IMR-90 (cell line): ENCODE measurements around the gene NATD1. TPM values are rescaled to one million over a fixed set of nuclear protein-coding genes. Genes with fewer than 3 reads are reported as not detected.

ENCODE experiments used
- ATAC-seq: fragments of 200-7000 bp; cut with Tn5 transposase; 2 replicates; pipeline ENCODE4 v1.9.1; 2020; ENCODE audit warnings: low read depth, mild to moderate bottlenecking, moderate library complexity
- BruUV-seq: library from RNA; stranded (reverse); fragments of 400-500 nt; replicated peaks from 2 replicates; lab custom pipeline; 2021; lab: Mats Ljungman, UMichigan
- CTCF ChIA-PET: fragments of 300-600 bp; formaldehyde crosslinking; extraction: SDS; loops from one replicate; lab custom pipeline; 2021; ENCODE audit warnings: antibody characterized with exemption; lab: Yijun Ruan, JAX
- POLR2A ChIA-PET: fragments of 300-600 bp; sonication (Branson Sonifier 250); formaldehyde crosslinking; loops from one replicate; lab custom pipeline; 2022; ENCODE audit warnings: antibody characterized with exemption; ENCODE audit not compliant: unreplicated experiment; lab: Charles Lee
- DNase-seq: peaks from one replicate; pipeline ENCODE4 v3.0.0; 2013
- H2AFZ ChIP-seq: replicated peaks from 2 replicates; pipeline ENCODE3; 2013; ENCODE audit warnings: low read length, mild to moderate bottlenecking; ENCODE audit not compliant: poor library complexity
- H2AK5ac ChIP-seq: 2 replicates; pipeline ENCODE4 v1.6.1; 2013; ENCODE audit warnings: low read depth, low read length, inconsistent platforms
- H2AK9ac ChIP-seq: replicated peaks from 2 replicates; pipeline ENCODE3; 2013; ENCODE audit warnings: mild to moderate bottlenecking, low read depth, low read length, moderate library complexity; ENCODE audit not compliant: poor library complexity
- H2BK120ac ChIP-seq: 2 replicates; pipeline ENCODE4 v1.6.1; 2013; ENCODE audit warnings: low read depth, low read length, inconsistent platforms
- H2BK15ac ChIP-seq: 3 replicates; pipeline ENCODE4 v1.6.1; 2013; ENCODE audit warnings: low read depth, low read length, inconsistent platforms
- H2BK20ac ChIP-seq: 2 replicates; pipeline ENCODE4 v1.6.1; 2013; ENCODE audit warnings: low read depth, mild to moderate bottlenecking, inconsistent platforms, low read length, moderate library complexity
- H2BK5ac ChIP-seq: 2 replicates; pipeline ENCODE4 v1.6.1; 2013; ENCODE audit warnings: mild to moderate bottlenecking, low read depth, low read length, inconsistent platforms; ENCODE audit not compliant: poor library complexity, severe bottlenecking
- H3K14ac ChIP-seq: replicated peaks from 2 replicates; pipeline ENCODE4 v1.6.1; 2013; ENCODE audit warnings: low read depth, low read length, inconsistent platforms
- H3K18ac ChIP-seq: 2 replicates; pipeline ENCODE4 v1.6.1; 2013; ENCODE audit warnings: low read depth, low read length, control low read depth
- H3K23ac ChIP-seq: 2 replicates; pipeline ENCODE4 v1.6.1; 2013; ENCODE audit warnings: low read depth, low read length, inconsistent platforms
- H3K27ac ChIP-seq: 2 replicates; pipeline ENCODE4 v1.5.1; 2013; ENCODE audit warnings: mild to moderate bottlenecking, control low read depth, low read length; ENCODE audit not compliant: insufficient read depth
- H3K27me3 ChIP-seq: 2 replicates; pipeline ENCODE4 v1.6.1; 2013; ENCODE audit warnings: low read length; ENCODE audit not compliant: control insufficient read depth, insufficient read depth
- H3K36me3 ChIP-seq: 2 replicates; pipeline ENCODE4 v1.6.1; 2013; ENCODE audit warnings: low read length, mixed read lengths; ENCODE audit not compliant: control insufficient read depth, insufficient read depth
- H3K4ac ChIP-seq: 2 replicates; pipeline ENCODE4 v1.6.1; 2013; ENCODE audit warnings: low read depth, low read length, inconsistent platforms
- H3K4me1 ChIP-seq: 2 replicates; pipeline ENCODE4 v1.6.1; 2013; ENCODE audit warnings: low read length, mixed read lengths; ENCODE audit not compliant: control insufficient read depth, insufficient read depth
- H3K4me2 ChIP-seq: 2 replicates; pipeline ENCODE4 v1.6.1; 2013; ENCODE audit warnings: low read depth, mild to moderate bottlenecking, control low read depth, low read length, moderate library complexity
- H3K4me3 ChIP-seq: 2 replicates; pipeline ENCODE4 v1.5.1; 2013; ENCODE audit warnings: low read depth, mild to moderate bottlenecking, control low read depth, low read length, moderate library complexity; ENCODE audit not compliant: insufficient read depth
- H3K56ac ChIP-seq: 2 replicates; pipeline ENCODE4 v1.6.1; 2013; ENCODE audit warnings: low read length, inconsistent platforms; ENCODE audit not compliant: insufficient read depth; ENCODE audit errors: extremely low read depth
- H3K79me1 ChIP-seq, 2 experiments: 2 replicates each; pipeline ENCODE4 v1.6.1; 2013; ENCODE audit warnings: low read length in 2 of 2, inconsistent platforms in 1 of 2, low read depth in 1 of 2
- H3K9ac ChIP-seq: 2 replicates; pipeline ENCODE4 v1.6.1; 2013; ENCODE audit warnings: low read depth, low read length, control low read depth
- H3K9me1 ChIP-seq: 2 replicates; pipeline ENCODE4 v1.6.1; 2013; ENCODE audit warnings: low read length, inconsistent platforms; ENCODE audit not compliant: insufficient read depth
- H3K9me3 ChIP-seq: 2 replicates; pipeline ENCODE4 v1.6.1; 2013; ENCODE audit warnings: low read length; ENCODE audit not compliant: control insufficient read depth, insufficient read depth
- H4K20me1 ChIP-seq: 2 replicates; pipeline ENCODE4 v1.6.1; 2013; ENCODE audit warnings: low read length, inconsistent platforms; ENCODE audit not compliant: insufficient read depth
- H4K5ac ChIP-seq: 2 replicates; pipeline ENCODE4 v1.6.1; 2013; ENCODE audit warnings: mild to moderate bottlenecking, low read depth, low read length, control low read depth
- H4K8ac ChIP-seq, 2 experiments: 2 replicates each; pipeline ENCODE4 v1.6.1; 2013; ENCODE audit warnings: low read depth in 2 of 2, low read length in 2 of 2, control low read depth in 1 of 2, inconsistent platforms in 1 of 2
- H4K91ac ChIP-seq: 2 replicates; pipeline ENCODE4 v1.6.1; 2013; ENCODE audit warnings: low read depth, low read length, inconsistent platforms; ENCODE audit not compliant: insufficient read depth
- BHLHE40 ChIP-seq: fragments of 150-350 bp; IDR thresholded peaks from 2 replicates; pipeline ENCODE4 v1.6.1; 2016; ENCODE audit warnings: mild to moderate bottlenecking, low read depth, low read length
- CEBPB ChIP-seq: IDR thresholded peaks from 2 replicates; pipeline ENCODE4 v1.6.1; 2012; ENCODE audit warnings: low read depth, low read length, improper control_type of control experiment
- CHD1 ChIP-seq: IDR thresholded peaks from 2 replicates; pipeline ENCODE4 v1.6.1; 2012; ENCODE audit warnings: low read depth, low read length, improper control_type of control experiment
- CTCF ChIP-seq: conservative IDR thresholded peaks from 2 replicates; pipeline ENCODE4 v1.5.1; 2012; ENCODE audit warnings: mild to moderate bottlenecking, low read depth, low read length, improper control_type of control experiment
- FOS ChIP-seq: fragments of 150-350 bp; IDR thresholded peaks from 2 replicates; pipeline ENCODE4 v1.6.1; 2016; ENCODE audit warnings: low read depth, low read length
- MAFK ChIP-seq: IDR thresholded peaks from 2 replicates; pipeline ENCODE4 v1.6.1; 2012; ENCODE audit warnings: low read depth, low read length, improper control_type of control experiment
- MAZ ChIP-seq: IDR thresholded peaks from 2 replicates; pipeline ENCODE4 v1.6.1; 2012; ENCODE audit warnings: low read depth, mild to moderate bottlenecking, low read length, improper control_type of control experiment, moderate library complexity, borderline replicate concordance
- MXI1 ChIP-seq: IDR thresholded peaks from 2 replicates; pipeline ENCODE4 v1.6.1; 2012; ENCODE audit warnings: low read depth, mild to moderate bottlenecking, low read length, moderate library complexity, borderline replicate concordance
- NFE2L2 ChIP-seq: fragments of 150-350 bp; IDR thresholded peaks from 2 replicates; pipeline ENCODE4 v1.6.1; 2016; ENCODE audit warnings: low read depth, mild to moderate bottlenecking, low read length
- POLR2A ChIP-seq: IDR thresholded peaks from 2 replicates; pipeline ENCODE4 v1.6.1; 2012; ENCODE audit warnings: mild to moderate bottlenecking, low read depth, low read length
- RCOR1 ChIP-seq: IDR thresholded peaks from 2 replicates; pipeline ENCODE4 v1.6.1; 2012; ENCODE audit warnings: mild to moderate bottlenecking, low read length, improper control_type of control experiment; ENCODE audit not compliant: insufficient replicate concordance
- SMC3 ChIP-seq: fragments of 150-350 bp; IDR thresholded peaks from 2 replicates; pipeline ENCODE4 v1.6.1; 2016; ENCODE audit warnings: low read depth, mild to moderate bottlenecking, antibody characterized with exemption, low read length, moderate library complexity
- USF2 ChIP-seq: fragments of 150-350 bp; IDR thresholded peaks from 2 replicates; pipeline ENCODE4 v1.6.1; 2017; ENCODE audit warnings: mild to moderate bottlenecking, antibody characterized with exemption, low read length, low read depth
- WGBS, 2 experiments: methylation state at CpG; one replicate each; pipeline versions ENCODE4 v1.1.5 to v1.1.7; 2013; ENCODE audit warnings: missing lambda C conversion rate in 2 of 2; ENCODE audit not compliant: insufficient read length in 1 of 2; ENCODE audit errors: extremely low coverage in 2 of 2; 5-methylcytosine and 5-hydroxymethylcytosine counted together
- dilution Hi-C: fragments of 300-500 bp; cut with HindIII; formaldehyde crosslinking; loops from one replicate; pipeline ENCODE4 v1.14.3; 2018; ENCODE audit warnings: low sequenced_read_pairs; ENCODE audit not compliant: unreplicated experiment
- in situ Hi-C: fragments of 300-500 bp; cut with MboI; formaldehyde crosslinking; loops from 3 replicates; pipeline ENCODE4 v1.14.3; 2019; ENCODE audit warnings: low sequenced_read_pairs, inconsistent platforms, mixed read lengths
- intact Hi-C: fragments of 100-400 bp; cut with micrococcal nuclease; formaldehyde crosslinking; loops from 2 replicates; pipeline ENCODE4 v1.10.0; 2022
- polyA plus RNA-seq, 3 experiments: library from polyadenylated mRNA; depleted of rRNA; stranded (reverse); fragments of >200 nt; gene quantifications; 2 replicates each; pipeline ENCODE4 v1.2.3, GENCODE V29; 2012; ENCODE audit warnings: low replicate concordance in 1 of 3
- total RNA-seq: library from RNA; depleted of rRNA; stranded (reverse); fragments of >200 nt; gene quantifications from 2 replicates; pipeline ENCODE4 v1.2.3, GENCODE V29; 2012
- TF ChIP-seq, protein P1 (sequence below): fragments of 150-350 bp; IDR thresholded peaks from 2 replicates; pipeline ENCODE4 v1.6.1; 2016; ENCODE audit warnings: low read depth, mild to moderate bottlenecking, low read length, moderate library complexity, borderline replicate concordance

NATD1 gene
- total and polyA plus RNA-seq, 2 of the 4 experiments (the other 2 are of a cell fraction) = 0.90 to 4.3 TPM

DNA sequence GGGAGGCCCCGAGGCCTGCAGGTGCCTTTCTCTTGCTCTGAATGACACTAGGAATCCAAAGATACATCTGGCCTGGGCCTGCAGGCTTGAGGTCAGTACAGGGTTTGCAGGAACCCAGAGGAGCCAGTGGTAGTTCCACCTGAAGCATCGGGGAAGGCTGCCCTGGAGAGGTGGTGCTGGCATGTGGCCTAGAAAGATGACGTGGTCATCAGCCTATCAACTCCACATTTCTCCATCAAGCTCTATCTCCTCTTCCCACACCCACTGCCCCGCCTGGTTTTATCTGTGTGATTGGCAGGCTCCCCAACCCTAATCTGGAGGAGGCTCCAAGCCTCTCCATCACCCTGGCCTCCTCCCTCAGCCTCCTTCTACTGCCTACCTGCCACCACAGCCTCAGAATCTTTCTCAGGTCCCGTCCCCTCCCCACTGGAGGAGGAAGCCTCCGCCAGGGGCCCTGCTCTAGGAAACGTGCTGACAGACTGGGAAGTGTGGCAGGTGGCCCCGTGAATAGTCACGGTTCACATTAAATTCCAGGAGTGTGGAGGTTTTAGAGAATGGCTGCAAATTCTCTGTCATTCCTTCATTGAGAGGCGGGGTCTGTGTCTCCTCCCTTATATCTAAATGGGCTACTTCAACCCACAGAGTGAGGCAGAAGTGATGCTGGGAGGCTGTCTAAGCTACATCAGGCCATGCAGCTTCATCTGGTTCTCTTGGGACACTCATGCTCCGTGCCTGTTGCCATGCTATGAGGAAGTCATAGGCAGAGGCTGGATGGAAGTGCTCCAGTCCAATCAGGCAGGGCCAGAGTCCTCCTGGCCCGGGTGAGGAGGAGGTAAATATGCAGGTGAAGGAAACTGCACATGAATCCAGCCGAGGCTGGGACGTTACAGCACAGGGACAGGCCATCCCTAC lies 19.9 kb upstream of the NATD1 start:
- Histone ChIP-seq H3K4ac (no peak overlapping the region), H2BK120ac (no peak overlapping the region), H3K9ac (no peak overlapping the region), H3K4me2 (no peak overlapping the region), H2BK20ac (no peak overlapping the region), H3K27me3 (no peaks in the 10 kb centered on the region), H4K8ac (no peak overlapping the region), H2AFZ (no peak overlapping the region), H3K9me3 (no peaks in the 10 kb centered on the region), H2BK5ac (no peak overlapping the region), H3K27ac (no peak overlapping the region), H3K56ac (no peak overlapping the region), H3K36me3 (no peaks in the 10 kb centered on the region), H4K91ac (no peak overlapping the region), H3K9me1 (no peaks in the 10 kb centered on the region), H2AK5ac (no peak overlapping the region), H3K18ac (no peak overlapping the region), H2BK15ac (no peak overlapping the region), H4K20me1 (no peaks in the 10 kb centered on the region), H3K79me1 (no peaks in the 10 kb centered on the region; a peak in 1 of 4 replicates), H3K23ac (no peak overlapping the region), H4K5ac (no peak overlapping the region), H2AK9ac (no peak overlapping the region), H3K4me3 (no peak overlapping the region), H3K14ac (no peak overlapping the region), H3K4me1 (peaks cover 11% of the 10 kb centered on the region)
- DNase-seq = no peak
- in situ Hi-C loops (no loop called here), dilution Hi-C loops (no loop called here), intact Hi-C loops (no loop called here)
- 86% methylated on average over 2 of the region's 14 CpGs; no CpG with 5 or more reads in 1 of the 2 experiments for WGBS, 2 experiments
- ChIA-PET CTCF (no interaction called here), POLR2A (interaction anchor here (0.6 kb wide), 1 partner anchor 20 kb away, joined by 3 read pairs; the partner anchor contains the start of gene NATD1)
- no TSS peak for BruUV-seq
- ATAC-seq = no peak
- TF ChIP-seq CEBPB (no peak), RCOR1 (no peak), MAFK (no peak), SMC3 (no peak), NFE2L2 (no peak), USF2 (no peak), CTCF (no peak), FOS (no peak), MAZ (no peak), MXI1 (no peak), BHLHE40 (no peak), POLR2A (no peak), CHD1 (no peak)
- TF ChIP-seq, protein P1, sequence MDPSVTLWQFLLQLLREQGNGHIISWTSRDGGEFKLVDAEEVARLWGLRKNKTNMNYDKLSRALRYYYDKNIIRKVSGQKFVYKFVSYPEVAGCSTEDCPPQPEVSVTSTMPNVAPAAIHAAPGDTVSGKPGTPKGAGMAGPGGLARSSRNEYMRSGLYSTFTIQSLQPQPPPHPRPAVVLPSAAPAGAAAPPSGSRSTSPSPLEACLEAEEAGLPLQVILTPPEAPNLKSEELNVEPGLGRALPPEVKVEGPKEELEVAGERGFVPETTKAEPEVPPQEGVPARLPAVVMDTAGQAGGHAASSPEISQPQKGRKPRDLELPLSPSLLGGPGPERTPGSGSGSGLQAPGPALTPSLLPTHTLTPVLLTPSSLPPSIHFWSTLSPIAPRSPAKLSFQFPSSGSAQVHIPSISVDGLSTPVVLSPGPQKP = no peak
